GM21576 (cell line): Measurements from ENCODE around the gene HOXC10.

Experiments used
- ATAC-seq: cut with Tn5 transposase; IDR thresholded peaks from one replicate; pipeline ENCODE4 v1.9.1; 2021; ENCODE audit warnings: mild to moderate bottlenecking, moderate library complexity; ENCODE audit not compliant: unreplicated experiment

The HOXC10 gene

GRCh38 chr12:53950789-53951576, 34.0 kb upstream of the HOXC10 start:
- no peak for ATAC-seq

- ATAC-seq: no peak
Measured at GRCh38 chr12:53951577-53952334, 33.2 kb upstream of the HOXC10 start.

GRCh38 chr12:53952335-53952694, 32.6 kb upstream of the HOXC10 start:
- no peak for ATAC-seq

- ATAC-seq: no peak
Measured at GRCh38 chr12:53952871-53953734, 31.8 kb upstream of the HOXC10 start.

GRCh38 chr12:53953831-53954693, 30.9 kb upstream of the HOXC10 start:
- ATAC-seq: no peak

GRCh38 chr12:53954694-53955035, 30.3 kb upstream of the HOXC10 start, which contains the start of gene HOXC12:
TSS of gene HOXC12 (plus strand) at chr12:53954903. CDS start at chr12:53954930, 27 bp downstream.
- ATAC-seq: no peak

GRCh38 chr12:53955036-53955775, 29.7 kb upstream of the HOXC10 start:
- no peak for ATAC-seq

GRCh38 chr12:53955776-53956250, 29.1 kb upstream of the HOXC10 start:
- no peak for ATAC-seq

- no peak for ATAC-seq
Measured at GRCh38 chr12:53956251-53956887, 28.6 kb upstream of the HOXC10 start.

GRCh38 chr12:53956914-53957536, 27.9 kb upstream of the HOXC10 start:
- ATAC-seq: no peak

- no peak for ATAC-seq
Measured at GRCh38 chr12:53958128-53958527, 26.8 kb upstream of the HOXC10 start.

- ATAC-seq: no peak
Measured at GRCh38 chr12:53959314-53959713, 25.6 kb upstream of the HOXC10 start.

GRCh38 chr12:53960187-53961024, 24.5 kb upstream of the HOXC10 start:
- no peak for ATAC-seq

- no peak for ATAC-seq
Measured at GRCh38 chr12:53961025-53961761, 23.8 kb upstream of the HOXC10 start.

- no peak for ATAC-seq
Measured at GRCh38 chr12:53963005-53963404, 21.9 kb upstream of the HOXC10 start.

GRCh38 chr12:53963434-53964314, 21.3 kb upstream of the HOXC10 start:
- no peak for ATAC-seq
